ENCODE results near the gene ZNF80. TPM values are rescaled to one million over a fixed set of nuclear protein-coding genes. Genes with fewer than 3 reads are reported as not detected.
"Not testable (repeated sequence)": the region's sequence is repeated elsewhere in the genome, so short reads cannot be mapped to it uniquely, and the experiment has no call there.

The ZNF80 gene
- 1 to 10 TPM in 5 of 7 donors, under 1 TPM in 2; 0.17 to 2.2 (median 1.1) TPM for total RNA-seq
- under 1 TPM in 2 of 3 donors, not detected in 1; 0.14 to 0.28 TPM for polyA plus RNA-seq
- long read RNA-seq, donor 1, partial matches to known transcripts = 0 of 1 reads
- long read RNA-seq, donor 1, other reads (novel, unspliced or antisense) = 0 of 1 reads
- long read RNA-seq, donor 2 = 0 reads

DNA sequence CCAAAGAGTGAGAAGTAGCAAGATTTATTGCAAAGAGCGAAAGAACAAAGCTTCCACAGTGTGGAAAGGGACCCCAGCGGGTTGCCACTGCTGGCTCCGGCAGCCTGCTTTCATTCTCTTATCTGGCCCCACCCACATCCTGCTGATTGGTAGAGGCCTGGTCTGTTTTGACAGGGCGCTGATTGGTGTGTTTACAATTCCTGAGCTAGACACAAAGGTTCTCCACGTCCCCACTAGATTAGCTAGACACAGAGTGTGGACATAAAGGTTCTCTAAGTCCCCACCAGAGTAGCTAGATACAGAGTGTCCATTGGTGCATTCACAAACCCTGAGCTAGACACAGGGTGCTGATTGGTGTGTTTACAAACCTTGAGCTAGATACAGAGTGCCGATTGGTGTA lies at the start of gene ZNF80:
Gene ZNF80 (minus strand): TSS at position 101 of the 400 bp plus-strand sequence. CDS start 504 bp downstream, outside the sequence.
- intact Hi-C loops (cut with DNase I; ENCODE audit: low total_unique reads); H3K9me3 ChIP-seq: not testable (repeated sequence)
- 63 to 84% (median 78%) methylated on average over 4 to 5 of the region's 6 CpGs for WGBS, 5 donors

DNA sequence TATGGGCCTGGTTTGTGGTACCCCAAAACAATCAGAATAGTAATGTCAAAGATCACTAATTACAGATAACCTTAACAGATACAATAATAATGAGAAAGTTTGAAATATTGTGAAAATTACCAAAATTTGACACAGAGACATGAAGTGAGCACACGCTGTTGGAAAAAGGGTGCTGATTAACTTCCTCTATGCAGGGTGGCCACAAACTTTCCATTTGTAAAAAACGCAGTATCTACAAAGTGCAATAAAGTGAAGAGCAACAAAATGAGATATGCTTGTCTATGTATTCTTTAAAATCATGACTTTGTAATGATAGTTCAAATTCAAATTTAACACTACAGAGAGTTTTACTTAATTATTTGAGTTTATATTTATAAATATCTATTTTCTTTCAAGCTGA lies 48.9 kb upstream of the ZNF80 start:
- peaks cover 0 to 15% (median 5%) of the 10 kb centered on the region in 6 donors for H3K4me1 ChIP-seq
- H3K9me3 ChIP-seq = no peaks in the 10 kb centered on the region
- intact Hi-C loops (cut with DNase I; ENCODE audit: low total_unique reads) = no loop called here
- TF ChIP-seq POLR2A (IDR thresholded peaks at IDR 0.05) (no peak), POLR2AphosphoS5 (IDR thresholded peaks at IDR 0.05) (no peak)
- TF ChIP-seq, protein P1, sequence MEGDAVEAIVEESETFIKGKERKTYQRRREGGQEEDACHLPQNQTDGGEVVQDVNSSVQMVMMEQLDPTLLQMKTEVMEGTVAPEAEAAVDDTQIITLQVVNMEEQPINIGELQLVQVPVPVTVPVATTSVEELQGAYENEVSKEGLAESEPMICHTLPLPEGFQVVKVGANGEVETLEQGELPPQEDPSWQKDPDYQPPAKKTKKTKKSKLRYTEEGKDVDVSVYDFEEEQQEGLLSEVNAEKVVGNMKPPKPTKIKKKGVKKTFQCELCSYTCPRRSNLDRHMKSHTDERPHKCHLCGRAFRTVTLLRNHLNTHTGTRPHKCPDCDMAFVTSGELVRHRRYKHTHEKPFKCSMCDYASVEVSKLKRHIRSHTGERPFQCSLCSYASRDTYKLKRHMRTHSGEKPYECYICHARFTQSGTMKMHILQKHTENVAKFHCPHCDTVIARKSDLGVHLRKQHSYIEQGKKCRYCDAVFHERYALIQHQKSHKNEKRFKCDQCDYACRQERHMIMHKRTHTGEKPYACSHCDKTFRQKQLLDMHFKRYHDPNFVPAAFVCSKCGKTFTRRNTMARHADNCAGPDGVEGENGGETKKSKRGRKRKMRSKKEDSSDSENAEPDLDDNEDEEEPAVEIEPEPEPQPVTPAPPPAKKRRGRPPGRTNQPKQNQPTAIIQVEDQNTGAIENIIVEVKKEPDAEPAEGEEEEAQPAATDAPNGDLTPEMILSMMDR (IDR thresholded peaks at IDR 0.05 in 8 of 11, conservative IDR thresholded peaks at IDR 0.05 in 3 of 11) = no peak
- no peaks in the 10 kb centered on the region for H3K27me3 ChIP-seq (replicated peaks in 1 of 7)
- peak overlapping the region in 6 of 8 donors; percentile 3 to 80 (median 49) for H3K27ac ChIP-seq
- DNase-seq = no peak
- H3K36me3 ChIP-seq = no peaks in the 10 kb centered on the region
- WGBS, 5 donors = 61 to 73% (median 63%) methylated on average over 2 of the region's 2 CpGs
- peak overlapping the region in 1 of 8 donors; percentile 12 for H3K4me3 ChIP-seq

More for the DNA sequence above, at the start of gene ZNF80:
- H3K27me3 ChIP-seq (replicated peaks in 1 of 7); DNase-seq; H3K36me3 ChIP-seq: not testable (repeated sequence)
- H3K4me1 ChIP-seq = peaks cover 0 to 22% (median 1%) of the 10 kb centered on the region in 6 donors
- H3K27ac ChIP-seq = peak within 1 kb of the TSS in 1 of 8 donors; percentile 14
- peak within 1 kb of the TSS in 1 of 8 donors; percentile 2 for H3K4me3 ChIP-seq

DNA sequence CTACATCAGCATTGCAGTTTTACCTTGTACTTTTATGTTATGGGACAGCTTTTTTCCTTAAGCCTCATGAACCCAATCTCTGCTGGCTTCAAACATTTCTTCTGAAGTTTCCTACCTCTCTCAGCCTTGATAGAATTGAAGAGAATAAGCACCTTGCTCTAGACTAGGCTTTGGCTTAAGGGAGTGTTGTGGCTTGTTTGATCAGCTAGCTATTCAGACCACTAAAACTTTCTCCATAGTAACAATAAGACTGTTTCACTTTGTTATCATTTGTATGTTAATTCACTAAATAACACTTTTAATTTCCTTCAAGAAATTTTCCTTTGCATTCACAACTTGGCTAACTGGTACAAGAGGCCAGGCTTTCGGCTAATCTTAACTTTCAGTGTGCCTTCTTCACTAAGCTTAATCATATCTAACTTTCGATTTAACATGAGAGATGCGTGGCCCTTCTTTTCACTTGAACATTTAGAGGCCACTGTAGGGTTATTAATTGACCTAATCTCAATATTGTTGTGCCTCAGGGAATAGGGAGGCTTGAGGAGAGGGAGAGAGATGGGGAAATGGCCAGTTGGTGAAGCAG lies 48.4 kb upstream of the ZNF80 start:
- intact Hi-C loops (cut with DNase I; ENCODE audit: low total_unique reads) = no loop called here
- Histone ChIP-seq H3K36me3 (no peaks in the 10 kb centered on the region), H3K4me3 (peak overlapping the region in 1 of 8 donors; percentile 12), H3K9me3 (no peaks in the 10 kb centered on the region), H3K4me1 (peaks cover 0 to 10% (median 2%) of the 10 kb centered on the region in 6 donors), H3K27ac (peak overlapping the region in 6 of 8 donors; percentile 3 to 80 (median 49)), H3K27me3 (replicated peaks in 1 of 7) (no peaks in the 10 kb centered on the region)
- no peak for DNase-seq
- 54 to 85% (median 82%) methylated on average over 3 of the region's 3 CpGs for WGBS, 5 donors
- TF ChIP-seq POLR2A (IDR thresholded peaks at IDR 0.05) (no peak), POLR2AphosphoS5 (IDR thresholded peaks at IDR 0.05) (no peak)
- TF ChIP-seq, protein P1 (IDR thresholded peaks at IDR 0.05 in 8 of 11, conservative IDR thresholded peaks at IDR 0.05 in 3 of 11) = no peak

DNA sequence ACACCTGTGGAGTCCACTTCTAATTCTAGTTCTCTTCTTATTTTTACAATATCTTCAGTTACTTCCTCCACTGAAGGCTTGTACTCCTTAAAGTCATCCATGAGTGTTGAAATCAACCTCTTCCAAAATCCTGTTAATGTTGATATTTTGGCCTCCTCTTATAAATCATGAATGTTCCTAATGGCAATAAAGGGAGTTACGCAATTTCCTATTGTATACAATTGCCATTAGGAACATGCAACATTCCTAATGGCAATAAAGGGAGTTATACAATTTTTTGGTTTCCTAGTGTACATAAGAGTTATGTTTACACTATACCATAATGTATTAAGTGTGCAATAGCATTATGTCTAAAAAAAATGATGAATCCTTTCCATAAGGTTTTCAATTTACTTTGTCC lies 47.3 kb upstream of the ZNF80 start:
- Histone ChIP-seq H3K4me3 (no peak overlapping the region), H3K27ac (no peak overlapping the region), H3K4me1 (peaks cover 0 to 4% (median 0%) of the 10 kb centered on the region in 6 donors), H3K27me3 (replicated peaks in 1 of 7) (no peaks in the 10 kb centered on the region), H3K36me3 (no peaks in the 10 kb centered on the region), H3K9me3 (no peaks in the 10 kb centered on the region)
- DNase-seq = no peak
- WGBS, 5 donors = 95 to 100% (median 98%) methylated on average over 1 of the region's 1 CpG
- TF ChIP-seq POLR2AphosphoS5 (IDR thresholded peaks at IDR 0.05) (no peak), POLR2A (IDR thresholded peaks at IDR 0.05) (no peak)
- TF ChIP-seq, protein P1 (IDR thresholded peaks at IDR 0.05 in 8 of 11, conservative IDR thresholded peaks at IDR 0.05 in 3 of 11) = no peak
- intact Hi-C loops (cut with DNase I; ENCODE audit: low total_unique reads) = no loop called here

DNA sequence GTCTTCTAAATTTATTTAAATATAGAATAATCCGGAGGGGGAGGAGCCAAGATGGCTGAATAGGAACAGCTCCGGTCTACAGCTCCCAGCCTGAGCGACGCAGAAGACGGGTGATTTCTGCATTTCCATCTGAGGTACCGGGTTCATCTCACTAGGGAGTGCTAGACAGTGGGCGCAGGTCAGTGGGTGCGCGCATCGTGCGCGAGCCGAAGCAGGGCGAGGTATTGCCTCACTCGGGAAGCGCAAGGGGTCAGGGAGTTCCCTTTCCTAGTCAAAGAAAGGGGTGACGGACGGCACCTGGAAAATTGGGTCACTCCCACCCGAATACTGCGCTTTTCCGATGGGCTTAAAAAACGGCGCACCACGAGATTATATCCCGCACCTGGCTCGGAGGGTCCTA lies 39.5 kb upstream of the ZNF80 start:
- H3K4me3 ChIP-seq; H3K4me1 ChIP-seq; H3K9me3 ChIP-seq; H3K27ac ChIP-seq; intact Hi-C loops (cut with DNase I; ENCODE audit: low total_unique reads); DNase-seq; H3K27me3 ChIP-seq (replicated peaks in 1 of 7); H3K36me3 ChIP-seq: not testable (repeated sequence)
- WGBS, 5 donors = 89 to 99% (median 95%) methylated on average over 7 to 26 of the region's 26 CpGs

Measured in spleen (tissue), 13 donors.